ENCODE data around the gene ODAD4. TPM values are rescaled to one million over a fixed set of nuclear protein-coding genes. Genes with fewer than 3 reads are reported as not detected.

The ODAD4 gene
- total and polyA plus RNA-seq, 4 donors, result 0.07 to 1.0 (median 0.23) TPM

DNA sequence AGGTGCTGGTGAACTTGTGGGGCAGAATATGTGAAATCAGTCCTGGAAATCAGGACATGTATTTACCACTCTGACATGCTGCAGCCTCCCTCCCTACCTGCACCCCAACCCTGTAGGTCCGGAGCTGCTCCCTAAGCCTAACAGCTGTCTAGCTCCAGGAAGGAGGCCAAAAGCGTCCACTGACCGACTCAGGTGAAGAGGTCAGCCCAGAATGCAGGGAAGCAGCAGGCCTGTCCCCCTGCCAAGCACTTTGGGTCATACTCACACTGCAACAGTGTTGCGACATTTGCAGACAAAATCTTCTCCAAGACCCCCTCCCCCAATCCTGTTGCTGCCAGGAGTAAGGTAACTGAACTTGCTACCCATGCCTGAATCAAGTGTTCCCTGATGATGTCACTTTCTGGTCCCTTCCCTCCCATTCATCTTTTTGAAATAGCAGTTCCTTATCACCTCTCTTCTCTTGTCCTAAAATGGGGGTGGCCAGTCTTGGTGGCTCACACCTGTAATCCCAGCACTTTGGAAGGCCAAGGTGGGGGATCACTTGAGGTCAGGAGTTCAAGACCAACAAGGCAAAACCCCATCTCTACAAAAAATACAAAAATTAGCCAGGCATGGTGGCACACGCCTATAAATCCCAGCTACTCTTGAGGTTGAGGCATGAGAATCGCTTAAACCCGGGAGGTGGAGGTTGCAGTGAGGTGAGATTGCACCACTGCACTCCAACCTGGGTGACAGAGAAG, 10.4 kb upstream of the ODAD4 start (continued):
- TF ChIP-seq RAD21 (IDR thresholded peaks at IDR 0.05) (peak; percentile 5 to 35), SP1 (IDR thresholded peaks at IDR 0.05) (peak; percentile 88)

DNA sequence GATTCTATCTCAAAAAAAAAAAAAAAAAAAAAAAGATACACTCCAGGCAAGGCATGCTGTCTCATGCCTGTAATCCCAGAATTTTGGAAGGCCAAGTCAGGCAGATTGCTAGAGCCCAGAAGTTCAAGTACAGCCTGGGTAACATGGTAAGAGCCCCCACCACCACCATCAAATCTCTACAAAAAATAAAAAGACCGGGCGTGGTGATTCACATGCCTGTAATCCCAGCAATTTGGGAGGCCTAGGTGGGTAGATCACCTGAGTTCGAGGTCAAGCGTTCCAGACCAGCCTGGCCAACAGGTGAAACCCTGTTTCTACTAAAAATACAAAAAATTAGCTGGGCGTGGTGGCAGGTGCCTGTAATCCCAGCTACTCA, 9.8 kb upstream of the ODAD4 start:
- TF ChIP-seq, protein P1, sequence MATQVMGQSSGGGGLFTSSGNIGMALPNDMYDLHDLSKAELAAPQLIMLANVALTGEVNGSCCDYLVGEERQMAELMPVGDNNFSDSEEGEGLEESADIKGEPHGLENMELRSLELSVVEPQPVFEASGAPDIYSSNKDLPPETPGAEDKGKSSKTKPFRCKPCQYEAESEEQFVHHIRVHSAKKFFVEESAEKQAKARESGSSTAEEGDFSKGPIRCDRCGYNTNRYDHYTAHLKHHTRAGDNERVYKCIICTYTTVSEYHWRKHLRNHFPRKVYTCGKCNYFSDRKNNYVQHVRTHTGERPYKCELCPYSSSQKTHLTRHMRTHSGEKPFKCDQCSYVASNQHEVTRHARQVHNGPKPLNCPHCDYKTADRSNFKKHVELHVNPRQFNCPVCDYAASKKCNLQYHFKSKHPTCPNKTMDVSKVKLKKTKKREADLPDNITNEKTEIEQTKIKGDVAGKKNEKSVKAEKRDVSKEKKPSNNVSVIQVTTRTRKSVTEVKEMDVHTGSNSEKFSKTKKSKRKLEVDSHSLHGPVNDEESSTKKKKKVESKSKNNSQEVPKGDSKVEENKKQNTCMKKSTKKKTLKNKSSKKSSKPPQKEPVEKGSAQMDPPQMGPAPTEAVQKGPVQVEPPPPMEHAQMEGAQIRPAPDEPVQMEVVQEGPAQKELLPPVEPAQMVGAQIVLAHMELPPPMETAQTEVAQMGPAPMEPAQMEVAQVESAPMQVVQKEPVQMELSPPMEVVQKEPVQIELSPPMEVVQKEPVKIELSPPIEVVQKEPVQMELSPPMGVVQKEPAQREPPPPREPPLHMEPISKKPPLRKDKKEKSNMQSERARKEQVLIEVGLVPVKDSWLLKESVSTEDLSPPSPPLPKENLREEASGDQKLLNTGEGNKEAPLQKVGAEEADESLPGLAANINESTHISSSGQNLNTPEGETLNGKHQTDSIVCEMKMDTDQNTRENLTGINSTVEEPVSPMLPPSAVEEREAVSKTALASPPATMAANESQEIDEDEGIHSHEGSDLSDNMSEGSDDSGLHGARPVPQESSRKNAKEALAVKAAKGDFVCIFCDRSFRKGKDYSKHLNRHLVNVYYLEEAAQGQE (IDR thresholded peaks at IDR 0.05), result no peak
- TF ChIP-seq FOXA2 (IDR thresholded peaks at IDR 0.05) (no peak), RAD21 (IDR thresholded peaks at IDR 0.05) (no peak), JUND (IDR thresholded peaks at IDR 0.05) (no peak), RXRA (IDR thresholded peaks at IDR 0.05) (no peak), EGR1 (IDR thresholded peaks at IDR 0.05; ENCODE audit: low read depth in 2 of 2) (no peak), GABPA (IDR thresholded peaks at IDR 0.05 in 1 of 2, conservative IDR thresholded peaks at IDR 0.05 in 1 of 2) (no peak), HNF4G (IDR thresholded peaks at IDR 0.05) (no peak), NR2F2 (IDR thresholded peaks at IDR 0.05) (no peak), SP1 (IDR thresholded peaks at IDR 0.05) (no peak), FOXA1 (IDR thresholded peaks at IDR 0.05) (no peak)
- TF ChIP-seq, protein P2, sequence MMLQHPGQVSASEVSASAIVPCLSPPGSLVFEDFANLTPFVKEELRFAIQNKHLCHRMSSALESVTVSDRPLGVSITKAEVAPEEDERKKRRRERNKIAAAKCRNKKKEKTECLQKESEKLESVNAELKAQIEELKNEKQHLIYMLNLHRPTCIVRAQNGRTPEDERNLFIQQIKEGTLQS (IDR thresholded peaks at IDR 0.05), result no peak
- TF ChIP-seq, protein P3, sequence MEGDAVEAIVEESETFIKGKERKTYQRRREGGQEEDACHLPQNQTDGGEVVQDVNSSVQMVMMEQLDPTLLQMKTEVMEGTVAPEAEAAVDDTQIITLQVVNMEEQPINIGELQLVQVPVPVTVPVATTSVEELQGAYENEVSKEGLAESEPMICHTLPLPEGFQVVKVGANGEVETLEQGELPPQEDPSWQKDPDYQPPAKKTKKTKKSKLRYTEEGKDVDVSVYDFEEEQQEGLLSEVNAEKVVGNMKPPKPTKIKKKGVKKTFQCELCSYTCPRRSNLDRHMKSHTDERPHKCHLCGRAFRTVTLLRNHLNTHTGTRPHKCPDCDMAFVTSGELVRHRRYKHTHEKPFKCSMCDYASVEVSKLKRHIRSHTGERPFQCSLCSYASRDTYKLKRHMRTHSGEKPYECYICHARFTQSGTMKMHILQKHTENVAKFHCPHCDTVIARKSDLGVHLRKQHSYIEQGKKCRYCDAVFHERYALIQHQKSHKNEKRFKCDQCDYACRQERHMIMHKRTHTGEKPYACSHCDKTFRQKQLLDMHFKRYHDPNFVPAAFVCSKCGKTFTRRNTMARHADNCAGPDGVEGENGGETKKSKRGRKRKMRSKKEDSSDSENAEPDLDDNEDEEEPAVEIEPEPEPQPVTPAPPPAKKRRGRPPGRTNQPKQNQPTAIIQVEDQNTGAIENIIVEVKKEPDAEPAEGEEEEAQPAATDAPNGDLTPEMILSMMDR (IDR thresholded peaks at IDR 0.05; ENCODE audit: low read depth, low read length, missing input control), result no peak
- WGBS, result 96% methylated on average over 5 of the region's 5 CpGs
- no peak overlapping the region for H3K9ac ChIP-seq (ENCODE audit: low read depth in 1 of 2, low read length in 2 of 2)
- peaks cover 8 to 29% (median 19%) of the 10 kb centered on the region in 4 donors for H3K4me1 ChIP-seq (ENCODE audit: control insufficient read depth in 4 of 4, insufficient read depth in 4 of 4, low read length in 3 of 4)
- H3K36me3 ChIP-seq (ENCODE audit: control insufficient read depth in 4 of 4, insufficient read depth in 3 of 4, low read depth in 1 of 4, low read length in 3 of 4), result no peaks in the 10 kb centered on the region
- H3K4me3 ChIP-seq (ENCODE audit: low read depth in 1 of 3, low read length in 3 of 3), result no peak overlapping the region
- peak overlapping the region; percentile 85 to 96 for H3K27ac ChIP-seq (ENCODE audit: low read depth in 1 of 2, low read length in 2 of 2)
- H3K9me3 ChIP-seq (ENCODE audit: control insufficient read depth in 4 of 4, low read length in 3 of 4), result no peaks in the 10 kb centered on the region
- no peak for DNase-seq (ENCODE audit: low spot score)
- no peaks in the 10 kb centered on the region for H3K27me3 ChIP-seq (ENCODE audit: control insufficient read depth in 4 of 4, insufficient read depth in 4 of 4, low read length in 3 of 4)

DNA sequence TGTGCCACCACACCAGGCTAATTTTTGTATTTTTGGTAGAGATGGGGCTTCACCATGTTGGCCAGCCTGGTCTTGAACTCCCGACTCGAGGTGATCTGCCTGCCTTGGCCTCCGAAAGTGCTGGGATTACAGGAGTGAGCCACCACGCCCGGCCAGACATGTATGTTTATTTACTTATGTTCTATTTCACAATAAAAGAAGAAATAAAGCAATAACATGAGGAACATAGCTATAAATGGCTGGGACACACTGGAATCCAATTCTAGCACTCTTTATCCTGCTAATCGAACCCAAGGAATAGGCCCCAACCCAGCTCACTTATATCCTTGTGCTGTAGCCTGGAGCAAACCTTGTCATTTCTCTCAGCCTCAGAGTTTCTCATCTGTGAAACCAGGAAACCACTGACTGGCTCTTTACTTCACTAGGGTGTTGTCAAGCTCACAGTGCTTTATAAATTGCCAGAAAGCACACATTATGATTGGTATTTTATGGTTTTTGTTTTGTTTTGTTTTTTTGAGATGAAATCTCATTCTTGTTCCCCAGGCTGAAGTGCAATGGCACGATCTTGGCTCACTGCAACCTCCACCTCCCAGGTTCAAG, 4.3 kb upstream of the ODAD4 start:
- H3K9me3 ChIP-seq (ENCODE audit: control insufficient read depth in 4 of 4, low read length in 3 of 4), result no peaks in the 10 kb centered on the region
- no peak for TF ChIP-seq RAD21 (IDR thresholded peaks at IDR 0.05)
- TF ChIP-seq, protein P4, sequence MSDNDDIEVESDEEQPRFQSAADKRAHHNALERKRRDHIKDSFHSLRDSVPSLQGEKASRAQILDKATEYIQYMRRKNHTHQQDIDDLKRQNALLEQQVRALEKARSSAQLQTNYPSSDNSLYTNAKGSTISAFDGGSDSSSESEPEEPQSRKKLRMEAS (IDR thresholded peaks at IDR 0.05), result no peak
- TF ChIP-seq, protein P3 (IDR thresholded peaks at IDR 0.05; ENCODE audit: low read depth, low read length, missing input control), result no peak
- TF ChIP-seq TAF1 (conservative IDR thresholded peaks at IDR 0.05), result no peak
- TF ChIP-seq NR2F2 (IDR thresholded peaks at IDR 0.05), result no peak
- no peak for TF ChIP-seq HNF4G (IDR thresholded peaks at IDR 0.05)
- TF ChIP-seq HNF4A (conservative IDR thresholded peaks at IDR 0.05), result no peak
- TF ChIP-seq YY1 (IDR thresholded peaks at IDR 0.05), result no peak
- TF ChIP-seq, protein P2 (IDR thresholded peaks at IDR 0.05), result no peak
- TF ChIP-seq FOXA2 (IDR thresholded peaks at IDR 0.05), result no peak
- no peak for TF ChIP-seq SP1 (IDR thresholded peaks at IDR 0.05)
- TF ChIP-seq JUND (IDR thresholded peaks at IDR 0.05), result no peak
- no peak overlapping the region for H3K9ac ChIP-seq (ENCODE audit: low read depth in 1 of 2, low read length in 2 of 2)
- H3K27me3 ChIP-seq (ENCODE audit: control insufficient read depth in 4 of 4, insufficient read depth in 4 of 4, low read length in 3 of 4), result no peaks in the 10 kb centered on the region
- 56% methylated on average over 7 of the region's 7 CpGs for WGBS
- peaks cover 0 to 6% (median 1%) of the 10 kb centered on the region in 4 donors for H3K4me1 ChIP-seq (ENCODE audit: control insufficient read depth in 4 of 4, insufficient read depth in 4 of 4, low read length in 3 of 4)
- DNase-seq (ENCODE audit: low spot score), result no peak
- H3K27ac ChIP-seq (ENCODE audit: low read depth in 1 of 2, low read length in 2 of 2), result no peak overlapping the region
- no peak overlapping the region for H3K4me3 ChIP-seq (ENCODE audit: low read depth in 1 of 3, low read length in 3 of 3)
- H3K36me3 ChIP-seq (ENCODE audit: control insufficient read depth in 4 of 4, insufficient read depth in 3 of 4, low read depth in 1 of 4, low read length in 3 of 4), result no peaks in the 10 kb centered on the region

Data from liver (tissue), 9 donors.